Loucy (cell line): ENCODE data around the gene IVNS1ABP.

ENCODE experiments used
- EZH2phosphoT487 ChIP-seq: fragments of 200-600 bp; IDR thresholded peaks from 2 replicates; pipeline ENCODE4 v1.6.1; 2018; ENCODE audit warnings: antibody characterized with exemption, mild to moderate bottlenecking, moderate library complexity, borderline replicate concordance
- TF ChIP-seq, protein P1 (sequence below): fragments of 200-600 bp; sonication (generic); conservative IDR thresholded peaks from 2 replicates; pipeline ENCODE4 v1.5.1; 2014; ENCODE audit warnings: mild to moderate bottlenecking, antibody characterized with exemption, low read length

DNA sequence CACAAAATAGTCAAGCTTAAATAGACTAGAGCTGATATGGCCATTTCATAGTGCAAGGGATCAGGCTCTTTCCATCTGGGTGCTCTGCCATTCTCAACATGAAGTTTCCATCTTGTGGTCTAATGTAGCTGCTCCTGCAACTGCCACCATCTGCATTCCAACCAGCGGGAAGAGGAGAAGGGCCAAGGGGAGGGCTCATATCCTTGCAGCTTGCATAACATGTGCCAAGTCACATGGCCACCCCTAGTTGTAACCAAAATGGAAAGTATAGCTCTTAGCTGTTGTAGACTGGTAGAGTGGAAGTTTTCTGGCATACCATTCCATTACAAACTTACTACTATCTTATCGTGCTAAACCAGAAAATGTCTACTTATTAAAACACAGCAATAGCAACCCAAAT is 38.9 kb upstream of the IVNS1ABP start:
- TF ChIP-seq, protein P1, sequence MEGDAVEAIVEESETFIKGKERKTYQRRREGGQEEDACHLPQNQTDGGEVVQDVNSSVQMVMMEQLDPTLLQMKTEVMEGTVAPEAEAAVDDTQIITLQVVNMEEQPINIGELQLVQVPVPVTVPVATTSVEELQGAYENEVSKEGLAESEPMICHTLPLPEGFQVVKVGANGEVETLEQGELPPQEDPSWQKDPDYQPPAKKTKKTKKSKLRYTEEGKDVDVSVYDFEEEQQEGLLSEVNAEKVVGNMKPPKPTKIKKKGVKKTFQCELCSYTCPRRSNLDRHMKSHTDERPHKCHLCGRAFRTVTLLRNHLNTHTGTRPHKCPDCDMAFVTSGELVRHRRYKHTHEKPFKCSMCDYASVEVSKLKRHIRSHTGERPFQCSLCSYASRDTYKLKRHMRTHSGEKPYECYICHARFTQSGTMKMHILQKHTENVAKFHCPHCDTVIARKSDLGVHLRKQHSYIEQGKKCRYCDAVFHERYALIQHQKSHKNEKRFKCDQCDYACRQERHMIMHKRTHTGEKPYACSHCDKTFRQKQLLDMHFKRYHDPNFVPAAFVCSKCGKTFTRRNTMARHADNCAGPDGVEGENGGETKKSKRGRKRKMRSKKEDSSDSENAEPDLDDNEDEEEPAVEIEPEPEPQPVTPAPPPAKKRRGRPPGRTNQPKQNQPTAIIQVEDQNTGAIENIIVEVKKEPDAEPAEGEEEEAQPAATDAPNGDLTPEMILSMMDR: no peak
- TF ChIP-seq EZH2phosphoT487: no peak
